Activated effector memory CD4-positive, alpha-beta T cell treated with anti-CD3 and anti-CD28 coated beads, Interleukin-2, amount 50 U/mL, for 16 hours (primary cell): Measurements from ENCODE around the gene SOWAHA.

ENCODE experiments used
- DNase-seq: peaks from one replicate; pipeline ENCODE4 v3.0.0-alpha.2; 2020

SOWAHA gene

GRCh38 chr5:132810605-132811004 lies 2.5 kb upstream of the SOWAHA start:
- no peak for DNase-seq

- no peak for DNase-seq
Measured at GRCh38 chr5:132812123-132812765, 858 bp upstream of the SOWAHA start.

- DNase-seq = peak; percentile 74
Measured at GRCh38 chr5:132813599-132814502, 749 bp downstream of the SOWAHA start.

GRCh38 chr5:132814503-132815294 lies 1.6 kb downstream of the SOWAHA start:
- DNase-seq = no peak

- no peak for DNase-seq
Measured at GRCh38 chr5:132815454-132815853, 2.4 kb downstream of the SOWAHA start.

GRCh38 chr5:132816083-132816482 lies 3.0 kb downstream of the SOWAHA start:
- no peak for DNase-seq

- DNase-seq = no peak
Measured at GRCh38 chr5:132816554-132816953, 3.5 kb downstream of the SOWAHA start.

- DNase-seq = no peak
Measured at GRCh38 chr5:132817011-132817410, 3.9 kb downstream of the SOWAHA start.

GRCh38 chr5:132819468-132819867 lies 6.4 kb downstream of the SOWAHA start:
- DNase-seq = no peak

GRCh38 chr5:132820162-132820754 lies 7.2 kb downstream of the SOWAHA start:
- DNase-seq = peak; percentile 96

- DNase-seq = no peak
Measured at GRCh38 chr5:132821350-132821749, 8.2 kb downstream of the SOWAHA start.

- no peak for DNase-seq
Measured at GRCh38 chr5:132821791-132822190, 8.7 kb downstream of the SOWAHA start.

GRCh38 chr5:132822650-132823480 lies 9.8 kb downstream of the SOWAHA start:
- DNase-seq = no peak

- no peak for DNase-seq
Measured at GRCh38 chr5:132823481-132824050, 10.5 kb downstream of the SOWAHA start.

GRCh38 chr5:132824426-132824825 lies 11.3 kb downstream of the SOWAHA start:
- DNase-seq = no peak

GRCh38 chr5:132825033-132825833 lies 12.1 kb downstream of the SOWAHA start:
- no peak for DNase-seq

- DNase-seq = no peak
Measured at GRCh38 chr5:132825834-132826391, 12.8 kb downstream of the SOWAHA start.

- DNase-seq = no peak
Measured at GRCh38 chr5:132826424-132827082, 13.5 kb downstream of the SOWAHA start.

- DNase-seq = no peak
Measured at GRCh38 chr5:132827943-132828673, 15.0 kb downstream of the SOWAHA start.
